ENCODE results near the gene MLF2. TPM values are rescaled to one million over a fixed set of nuclear protein-coding genes. Genes with fewer than 3 reads are reported as not detected.

MLF2 gene
- 150 and 159 TPM in 2 replicates for total RNA-seq

GRCh38 chr12:6752921-6753771 is at the start of gene MLF2:
MLF2 (minus strand) TSS chr12:6753141; CDS start chr12:6752334, 807 bp downstream.

GRCh38 chr12:6788972-6789924 is 36.3 kb upstream of the MLF2 start, which contains the start of gene CD4:
CD4 (plus strand) TSS chr12:6789528; CDS start chr12:6800139, 10,611 bp downstream.

GRCh38 chr12:6772331-6772695 is 19.4 kb upstream of the MLF2 start, which contains the start of gene LAG3:
LAG3 (plus strand) TSS chr12:6772520; CDS start chr12:6772853, 333 bp downstream.

GRCh38 chr12:6765634-6766581 is 13.0 kb upstream of the MLF2 start, which contains the start of gene PTMS:
PTMS (plus strand) TSS chr12:6766363; CDS start chr12:6766706, 343 bp downstream.

DNA sequence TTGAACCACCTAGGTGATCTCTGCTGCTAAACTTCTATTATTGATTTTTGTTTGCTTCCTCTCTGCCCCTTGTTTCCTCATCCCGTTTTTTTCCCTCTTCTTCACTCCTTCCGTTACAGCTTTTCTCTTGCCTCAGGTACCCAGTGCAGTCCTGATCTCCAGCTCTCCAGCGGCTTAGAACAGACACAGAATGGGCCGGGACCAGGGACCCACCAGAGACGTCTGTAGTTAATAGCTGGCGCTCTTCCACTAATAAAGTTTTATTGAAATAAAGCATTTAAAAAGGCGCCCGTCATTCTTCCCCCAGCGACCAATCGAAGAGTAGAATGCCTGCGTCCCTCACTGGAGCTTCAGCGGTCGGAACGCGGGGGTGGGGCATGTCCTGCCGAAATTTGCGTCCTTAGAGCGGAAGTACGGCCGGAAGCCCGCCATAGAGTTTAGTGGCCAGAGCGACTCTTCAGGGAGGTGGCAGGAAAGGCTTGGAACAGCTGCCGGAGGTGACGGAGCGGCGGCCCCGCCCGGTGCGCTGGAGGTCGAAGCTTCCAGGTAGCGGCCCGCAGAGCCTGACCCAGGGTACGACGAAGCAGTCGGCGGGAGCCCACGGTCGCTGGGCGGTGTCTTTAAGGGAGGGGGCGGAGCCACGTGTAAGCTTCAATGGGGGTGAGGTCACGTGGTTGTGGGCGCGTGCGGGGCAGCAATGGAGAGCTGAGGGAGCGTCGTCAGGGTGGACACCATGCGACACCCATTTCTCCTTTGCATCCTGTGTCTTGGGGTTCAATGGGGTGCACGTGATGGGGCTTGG is 29.1 kb downstream of the MLF2 start, which contains the start of gene COPS7A:
Gene COPS7A (plus strand): TSS at position 440 of the 802 bp plus-strand sequence. CDS start 611 bp downstream, outside the sequence.

GRCh38 chr12:6700646-6701051 is 52.3 kb downstream of the MLF2 start, which contains the start of gene PIANP:
PIANP (minus strand) TSS chr12:6700815; CDS start chr12:6698061, 2,754 bp downstream.

Other genes with a start within 250 kb of the MLF2 start
- gene GAPDH, start 218.6 kb downstream of the MLF2 start, total RNA-seq = 4,821 and 5,284 TPM in 2 replicates
- gene IFFO1, start 197.1 kb downstream of the MLF2 start, total RNA-seq = 0.34 and 0.71 TPM in 2 replicates
- 37.3 and 45.6 TPM in 2 replicates for gene NOP2, start 184.8 kb downstream of the MLF2 start, total RNA-seq
- 132 and 213 TPM in 2 replicates for gene CHD4, start 145.8 kb downstream of the MLF2 start, total RNA-seq
- 2.7 and 5.1 TPM in 2 replicates for gene LPAR5, start 117.2 kb downstream of the MLF2 start, total RNA-seq
- 0.34 and 0.50 TPM in 2 replicates for gene ACRBP, start 105.7 kb downstream of the MLF2 start, total RNA-seq
- gene ING4, start 90.0 kb downstream of the MLF2 start, total RNA-seq = 11.6 and 24.5 TPM in 2 replicates
- gene ZNF384, start 63.8 kb downstream of the MLF2 start, total RNA-seq = 7.2 and 17.5 TPM in 2 replicates
- gene PIANP, start 52.3 kb downstream of the MLF2 start, total RNA-seq = not detected in 2 replicates
- 75.9 and 84.0 TPM in 2 replicates for gene COPS7A, start 29.1 kb downstream of the MLF2 start, total RNA-seq
- 16.7 and 50.8 TPM in 2 replicates for gene PTMS, start 13.2 kb upstream of the MLF2 start, total RNA-seq
- 0.07 TPM in 1 of 2 replicates, not detected in the other for gene LAG3, start 19.4 kb upstream of the MLF2 start, total RNA-seq
- gene CD4, start 36.4 kb upstream of the MLF2 start, total RNA-seq = 0.21 TPM in 1 of 2 replicates, not detected in the other
- gene GPR162, start 68.7 kb upstream of the MLF2 start, total RNA-seq = under 0.01 TPM in 1 of 2 replicates, not detected in the other
- 18.8 and 20.6 TPM in 2 replicates for gene P3H3, start 75.3 kb upstream of the MLF2 start, total RNA-seq
- gene GNB3, start 87.8 kb upstream of the MLF2 start, total RNA-seq = 0.34 and 0.78 TPM in 2 replicates
- gene CDCA3, start 98.1 kb upstream of the MLF2 start, total RNA-seq = 0.57 and 0.68 TPM in 2 replicates
- gene USP5, start 99.0 kb upstream of the MLF2 start, total RNA-seq = 44.8 and 68.4 TPM in 2 replicates
- gene TPI1, start 114.4 kb upstream of the MLF2 start, total RNA-seq = 571 and 622 TPM in 2 replicates
- 5.6 and 15.0 TPM in 2 replicates for gene SPSB2, start 120.2 kb upstream of the MLF2 start, total RNA-seq
- 8.2 and 9.8 TPM in 2 replicates for gene LRRC23, start 151.7 kb upstream of the MLF2 start, total RNA-seq
- 3.1 and 14.0 TPM in 2 replicates for gene ENO2, start 161.4 kb upstream of the MLF2 start, total RNA-seq
- gene ATN1, start 174.8 kb upstream of the MLF2 start, total RNA-seq = 5.1 and 27.6 TPM in 2 replicates
- not detected in 2 replicates for gene RNU7-1, start 190.7 kb upstream of the MLF2 start, total RNA-seq
- 52.6 and 80.0 TPM in 2 replicates for gene C12orf57, start 190.9 kb upstream of the MLF2 start, total RNA-seq
- gene PTPN6, start 198.2 kb upstream of the MLF2 start, total RNA-seq = 12.3 and 17.4 TPM in 2 replicates
- 63.6 and 112 TPM in 2 replicates for gene PHB2, start 217.5 kb upstream of the MLF2 start, total RNA-seq
- gene EMG1, start 217.8 kb upstream of the MLF2 start, total RNA-seq = 42.0 and 88.2 TPM in 2 replicates

Data from nasal cavity respiratory epithelium epithelial cell of viscerocranial mucosa (primary cell).